Dermis microvascular lymphatic vessel endothelial cell (primary cell): ENCODE data around the gene CCP110. TPM values are rescaled to one million over a fixed set of nuclear protein-coding genes. Genes with fewer than 3 reads are reported as not detected.
A peak's percentile ranks its signal among the peaks of the same experiment; 100 is the strongest.

Experiments
- DNase-seq, 2 donors: peaks; one replicate each; pipeline versions ENCODE4 v3.0.0 to v3.0.0-alpha.2; 2010; ENCODE audit warnings: low read depth in 2 of 2
- total RNA-seq: library from RNA; depleted of rRNA; stranded (reverse); fragments of >200 nt; gene quantifications from 2 replicates; pipeline ENCODE4 v1.2.1, GENCODE V29; 2014

Gene CCP110
- total RNA-seq, 1 donor from 2014 or later = 7.3 TPM

DNA sequence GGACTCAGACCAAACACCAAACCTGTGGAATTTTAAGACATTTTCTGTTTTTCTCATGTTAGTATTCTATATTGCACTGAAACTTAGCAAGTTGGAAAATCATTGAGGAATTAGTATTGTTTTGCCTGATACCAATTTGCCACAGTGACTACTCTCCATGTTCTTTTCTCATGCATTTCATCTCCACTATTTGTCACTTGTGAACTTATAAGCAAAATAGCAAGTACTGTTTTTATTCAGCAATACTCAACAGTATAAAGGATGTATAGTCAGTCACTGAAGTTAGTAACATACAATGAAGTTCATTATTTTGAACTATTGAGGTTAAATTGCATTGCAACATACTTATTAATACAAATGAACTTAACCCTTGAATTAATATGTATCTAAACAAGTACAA lies 25.9 kb downstream of the CCP110 start:
- no peak for DNase-seq

DNA sequence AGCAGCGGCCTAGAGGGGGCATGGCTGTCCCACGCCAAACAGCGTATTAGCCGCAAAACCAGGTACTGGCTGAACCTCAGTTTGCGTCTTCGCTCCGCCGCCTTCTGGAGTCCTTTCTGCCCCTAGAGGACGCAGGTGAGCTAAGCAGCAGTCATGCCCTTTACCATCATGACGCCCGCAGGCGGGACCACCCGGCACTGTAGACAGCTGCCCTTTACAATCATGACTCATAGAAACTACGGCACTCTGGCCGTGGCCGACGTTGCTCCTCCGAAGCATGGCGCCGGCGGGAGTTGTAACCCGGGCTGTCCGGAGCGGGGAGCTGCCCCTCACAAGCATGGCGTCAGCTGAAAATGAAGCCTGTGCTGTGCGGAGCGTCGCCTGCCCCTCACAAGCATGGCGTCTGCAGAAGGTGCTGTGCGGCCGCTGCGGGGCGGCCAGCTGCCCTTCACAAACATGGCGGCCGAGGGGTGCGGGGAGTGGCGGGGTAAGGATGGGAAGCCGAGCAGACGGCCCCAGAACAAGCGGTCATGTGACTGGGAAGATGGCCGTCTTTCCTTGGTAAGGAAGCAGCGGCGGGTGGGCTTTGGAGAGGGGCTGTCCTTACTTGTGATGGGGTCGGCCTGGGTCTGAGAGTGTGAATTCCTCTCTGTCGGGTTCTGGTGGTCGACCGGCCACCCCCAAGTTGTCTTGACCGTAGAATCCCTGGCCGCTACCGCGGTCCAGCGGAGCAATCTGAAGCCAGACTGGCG lies 31.6 kb downstream of the CCP110 start, which contains the start of gene VPS35L:
Gene VPS35L, plus strand, starts transcription at position 518 of the 752 bp plus-strand sequence. Its CDS starts 27 bp downstream, at position 545.
- peak; percentile 98 to 100 for DNase-seq

DNA sequence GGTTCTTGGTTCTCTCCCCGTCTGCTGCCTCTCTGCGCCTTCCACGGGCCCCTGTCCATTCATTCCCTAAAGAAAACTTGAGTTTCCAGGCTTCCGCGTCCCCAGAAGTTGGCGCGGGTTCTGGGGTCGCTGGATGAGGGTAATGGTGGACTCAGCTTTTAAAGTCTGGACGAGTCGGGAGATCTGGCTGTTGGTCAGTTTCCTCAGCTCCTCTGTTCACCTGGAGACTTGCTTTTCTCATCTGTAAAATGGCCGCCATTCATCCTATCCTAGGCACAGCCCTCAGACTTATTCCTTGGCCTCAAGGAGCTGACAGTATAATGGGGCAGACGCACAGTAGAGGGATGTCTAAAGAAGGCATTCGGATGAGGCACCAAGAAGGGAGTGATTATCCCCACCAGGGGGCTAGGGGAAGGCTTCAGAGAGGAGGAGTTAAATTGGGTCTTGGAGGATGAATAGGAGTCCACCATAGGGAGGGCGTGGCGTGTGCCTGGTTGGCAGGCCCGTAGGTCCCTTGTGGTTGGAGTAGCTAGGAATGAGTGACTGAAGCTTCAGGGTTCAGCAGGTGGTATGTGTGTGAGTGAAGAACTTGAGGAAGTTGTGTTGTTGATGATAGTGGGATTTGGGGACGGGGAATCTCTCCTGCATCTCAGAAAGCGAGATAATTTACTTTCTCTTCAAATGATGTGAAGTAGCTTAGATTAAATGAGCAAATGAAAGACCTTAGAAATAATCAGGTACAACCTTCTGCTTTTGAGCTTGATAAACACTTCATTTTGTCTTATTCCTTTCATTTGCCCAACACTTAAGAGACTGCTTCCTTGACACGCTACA lies 32.4 kb downstream of the CCP110 start:
- peak in 1 of 2 donors; percentile 39 for DNase-seq

DNA sequence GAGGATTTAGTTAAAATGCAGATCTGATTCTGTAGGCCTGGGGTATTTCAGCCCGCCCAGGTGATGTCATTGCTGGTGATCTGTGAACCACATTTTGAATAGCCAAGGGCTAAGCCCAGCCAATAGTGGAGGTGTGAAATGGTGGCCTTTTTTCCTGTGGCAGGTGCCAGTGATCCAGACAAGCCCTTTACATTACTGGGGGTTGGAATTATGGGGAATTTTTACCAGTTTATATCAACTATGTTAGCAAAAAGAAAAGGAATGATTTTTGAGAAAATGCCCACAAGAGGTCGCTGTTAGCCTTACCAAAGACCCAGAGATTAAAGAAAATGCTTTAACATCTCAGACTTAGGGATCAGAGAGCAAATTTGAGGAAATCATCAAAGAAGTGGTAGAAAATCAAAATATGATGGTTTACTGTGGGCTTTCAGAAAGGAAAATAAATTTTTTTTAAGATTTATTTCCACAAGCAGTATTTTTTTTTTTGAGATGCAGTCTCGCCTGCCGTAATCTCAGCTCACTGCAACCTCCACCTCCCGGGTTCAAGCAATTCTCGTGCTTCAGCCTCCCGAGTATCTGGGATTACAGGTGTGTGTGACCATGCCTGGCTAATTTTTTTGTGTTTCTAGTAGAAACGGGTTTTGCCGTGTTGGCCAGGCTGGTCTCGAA lies 35.6 kb downstream of the CCP110 start:
- peak; percentile 51 to 71 for DNase-seq

DNA sequence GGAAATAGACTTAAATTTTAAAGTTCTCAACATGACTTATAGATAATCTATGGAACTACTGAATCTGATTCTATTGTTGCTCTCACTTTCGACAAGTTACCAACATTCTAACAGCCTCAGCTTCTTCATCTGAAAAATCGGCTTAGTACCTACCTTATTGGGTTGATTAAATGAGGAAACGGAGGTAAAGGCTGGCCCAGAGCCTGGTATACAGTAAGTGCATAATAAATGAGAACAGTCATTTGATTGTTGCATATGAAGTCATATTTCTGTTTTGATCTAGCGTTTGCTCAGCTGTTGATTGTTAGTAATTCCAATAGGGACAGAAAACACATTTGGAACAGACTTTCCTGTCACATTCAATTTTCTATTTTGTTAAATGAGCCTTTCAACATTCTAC lies 36.3 kb downstream of the CCP110 start:
- DNase-seq = no peak

DNA sequence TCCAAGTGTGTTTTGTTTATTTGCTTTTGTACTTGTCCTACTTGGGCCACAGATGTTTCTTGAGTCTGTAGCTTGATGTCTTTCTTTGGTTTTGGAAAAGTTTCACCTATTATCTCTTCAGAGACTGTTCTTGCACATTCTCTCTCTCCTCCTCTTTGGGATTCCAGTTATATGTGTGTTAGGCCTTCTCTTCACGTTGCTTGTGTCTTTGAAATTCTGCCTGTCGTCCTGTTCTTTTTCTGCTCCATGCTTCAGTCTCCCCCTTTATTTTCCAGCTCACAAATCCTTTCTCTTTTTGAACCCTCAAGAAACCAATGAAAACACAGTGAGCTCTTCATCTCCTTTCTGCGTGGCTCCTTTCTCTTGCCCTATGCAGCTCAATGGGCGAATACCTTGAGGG lies 39.6 kb downstream of the CCP110 start:
- DNase-seq = no peak

DNA sequence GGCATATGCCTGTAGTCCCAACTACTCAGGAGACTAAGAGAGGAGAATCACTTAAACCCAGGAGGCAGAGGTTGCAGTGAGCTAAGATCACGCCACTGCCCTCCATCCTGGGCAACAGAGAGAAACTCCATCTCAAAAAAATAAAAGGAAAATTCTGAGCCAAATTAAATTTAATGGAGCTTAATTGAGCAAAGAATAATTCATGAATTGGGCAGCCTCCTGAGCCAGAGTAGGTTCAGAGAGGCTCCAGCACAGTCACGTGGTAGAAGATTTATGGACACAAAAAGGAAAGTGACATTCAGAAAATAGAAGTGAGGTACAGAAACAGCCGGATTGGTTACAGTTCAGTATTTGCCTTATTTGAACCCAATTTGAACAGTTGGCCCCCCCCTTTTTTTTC lies 42.6 kb downstream of the CCP110 start:
- DNase-seq = no peak

DNA sequence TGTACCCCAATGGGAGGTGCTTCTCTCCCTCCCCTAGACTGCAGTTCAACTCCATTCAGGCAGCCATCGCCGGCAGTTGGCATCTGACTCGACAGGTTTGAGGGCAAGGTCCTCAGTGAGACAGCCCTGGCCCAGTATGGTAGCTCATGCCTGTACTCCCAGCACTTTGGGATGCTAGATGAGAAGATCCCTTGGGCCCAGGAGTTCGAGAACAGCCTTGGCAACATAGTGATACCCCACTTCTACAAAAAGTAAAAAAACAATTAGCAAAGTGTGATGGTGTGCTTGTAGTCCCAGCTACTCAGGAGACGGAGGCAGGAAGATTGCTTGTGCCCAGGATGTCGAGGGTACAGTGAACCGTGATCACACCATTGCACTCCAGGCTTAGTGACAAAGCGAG lies 43.8 kb downstream of the CCP110 start:
- no peak for DNase-seq

DNA sequence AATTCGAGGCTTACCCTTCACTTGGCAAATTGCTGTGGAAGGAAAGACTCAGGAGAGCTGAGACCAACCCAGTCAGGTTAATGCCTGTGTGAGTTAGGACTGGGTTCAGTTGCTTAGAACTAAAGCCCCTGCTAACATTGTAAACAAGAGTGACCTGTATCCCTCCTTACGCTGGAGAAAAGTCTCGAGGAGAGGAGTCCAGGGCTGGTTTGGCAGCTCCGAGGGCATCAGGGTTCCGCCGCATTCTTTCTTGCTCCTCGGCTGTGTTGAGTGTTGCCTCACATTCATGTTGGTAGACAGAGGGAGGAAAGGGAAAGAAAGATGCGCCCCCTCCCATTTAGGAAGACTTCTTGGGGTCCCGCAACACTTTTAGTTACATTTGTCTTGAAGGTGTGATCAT lies 50.3 kb downstream of the CCP110 start:
- DNase-seq = no peak

DNA sequence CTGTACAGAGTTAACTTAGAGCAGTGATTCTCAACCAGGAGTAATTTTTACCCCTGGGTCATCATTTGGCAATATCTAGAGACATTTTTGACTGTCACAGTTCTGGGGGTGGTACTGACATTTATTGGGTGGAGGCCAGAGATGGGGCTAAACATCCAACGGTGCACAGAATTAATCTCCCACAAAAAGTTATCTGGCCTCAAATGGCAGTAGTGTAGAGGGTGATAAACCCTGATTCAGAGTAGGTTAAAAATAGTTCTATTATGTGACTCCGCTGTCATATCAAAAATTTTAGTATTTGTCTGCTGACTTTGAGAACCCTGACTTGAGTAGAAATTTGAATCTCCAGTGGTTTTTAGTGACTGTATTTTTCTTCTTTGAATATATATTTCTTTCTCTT lies 50.9 kb downstream of the CCP110 start:
- DNase-seq = no peak

DNA sequence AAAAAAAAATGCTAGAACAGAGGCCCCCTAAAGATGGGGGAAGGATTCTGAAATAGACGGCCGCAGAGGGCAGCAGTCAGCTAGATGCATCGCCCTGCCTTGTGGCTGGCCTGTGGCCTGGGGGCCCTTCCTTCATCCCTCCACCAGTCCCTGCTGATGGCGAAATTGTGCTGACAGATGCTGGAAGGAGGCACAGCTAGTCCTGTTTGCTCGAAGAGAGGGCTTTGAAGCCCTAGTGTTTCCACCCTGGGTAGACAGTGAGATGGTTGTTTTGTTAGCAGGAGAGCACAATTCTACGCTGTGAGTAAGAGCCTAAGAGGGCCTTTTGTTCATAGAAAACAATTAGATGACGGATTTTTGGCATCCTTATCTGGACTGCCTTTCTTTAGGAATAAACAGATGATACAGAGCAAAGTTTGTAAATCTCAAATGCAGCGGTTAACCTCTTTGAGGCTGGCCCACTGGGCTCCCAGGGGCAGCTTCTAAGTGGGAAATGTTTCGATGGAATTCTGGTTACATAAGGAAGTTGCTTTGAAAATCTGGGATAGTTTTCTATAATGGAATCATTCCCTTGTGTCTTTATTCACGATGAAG lies 54.7 kb downstream of the CCP110 start:
- no peak for DNase-seq

DNA sequence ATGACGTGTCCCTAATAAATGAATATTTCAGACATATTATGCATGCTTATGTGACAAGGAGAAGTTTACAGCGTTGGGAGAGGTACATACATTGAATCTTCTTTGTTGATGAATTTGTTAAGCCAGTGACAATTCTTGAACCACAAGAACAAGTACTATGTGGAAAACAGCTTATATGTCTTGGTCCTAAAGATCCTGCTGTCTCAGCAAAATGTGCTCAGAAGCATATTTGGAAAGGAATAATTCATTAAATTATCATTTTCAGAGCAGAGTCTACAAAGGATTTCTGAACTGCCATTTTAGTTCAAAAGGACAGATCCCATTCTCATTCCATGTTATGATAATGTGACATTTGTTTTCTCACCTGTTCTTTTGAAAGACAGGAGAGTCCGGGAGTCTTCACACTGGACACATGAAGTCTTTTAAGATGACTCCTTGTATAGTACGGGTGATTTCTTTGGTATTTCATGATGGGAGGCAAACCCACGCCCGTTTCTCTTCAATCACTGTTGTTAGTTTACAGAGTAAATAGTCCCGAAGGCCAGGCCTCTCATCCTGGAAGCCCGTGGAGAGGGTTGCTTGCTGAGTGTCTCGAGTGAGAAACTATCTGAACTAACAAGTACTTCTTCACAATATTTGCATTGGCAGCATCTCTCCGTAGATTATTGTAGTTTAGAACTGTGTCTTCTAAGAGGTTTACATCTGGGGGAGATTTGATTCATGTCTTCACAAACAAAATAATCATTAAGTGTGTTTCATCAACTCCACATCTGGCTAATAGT lies 58.5 kb downstream of the CCP110 start:
- DNase-seq = no peak

DNA sequence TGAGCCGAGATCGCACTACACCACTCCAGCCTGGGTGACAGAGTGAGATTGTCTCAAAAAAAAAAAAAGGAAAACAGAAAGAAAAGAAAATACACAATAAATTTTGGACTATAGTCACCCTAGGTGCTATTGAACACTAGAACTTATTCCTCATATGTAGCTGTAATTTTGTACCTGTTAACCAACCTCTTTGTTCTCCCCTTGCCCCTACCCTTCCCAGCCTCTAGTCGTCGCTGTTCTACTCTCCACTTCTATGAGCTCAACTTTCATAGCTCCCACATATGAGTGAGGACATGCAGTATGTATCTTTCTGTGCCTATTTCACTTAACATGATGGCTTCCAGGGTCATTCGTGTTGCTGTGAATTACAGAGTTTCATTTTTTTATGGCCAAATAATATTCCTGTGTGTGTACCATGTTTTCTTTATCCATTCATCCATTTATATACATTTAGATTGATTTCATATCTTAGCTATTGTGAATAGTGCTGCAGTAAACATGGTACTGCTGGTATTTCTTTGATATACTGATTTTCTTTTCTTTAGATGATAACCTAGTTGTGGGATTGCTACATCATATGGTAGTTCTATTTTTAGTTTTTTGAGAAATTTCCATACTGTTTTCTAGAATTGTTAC lies 60.0 kb downstream of the CCP110 start:
- DNase-seq = peak; percentile 74 to 83

DNA sequence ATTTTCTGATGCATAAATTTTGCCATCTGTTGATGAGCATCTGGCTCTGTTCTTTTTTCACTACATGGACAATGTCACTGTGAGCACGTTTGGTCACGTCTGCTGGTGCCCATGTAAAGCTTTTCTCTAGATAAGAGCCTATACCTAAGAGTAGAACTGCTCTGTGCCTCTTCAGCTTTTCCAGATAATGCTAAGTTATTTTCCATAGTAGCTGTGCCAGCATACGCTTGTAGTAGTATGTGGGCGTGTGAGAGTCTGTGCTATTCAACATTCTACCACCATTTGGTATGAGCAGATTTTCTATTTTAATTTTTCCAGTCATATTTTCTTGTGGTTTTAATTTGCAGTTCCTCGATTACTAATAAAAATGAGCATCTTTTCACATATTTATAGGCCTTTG lies 64.9 kb downstream of the CCP110 start:
- peak; percentile 37 to 70 for DNase-seq

DNA sequence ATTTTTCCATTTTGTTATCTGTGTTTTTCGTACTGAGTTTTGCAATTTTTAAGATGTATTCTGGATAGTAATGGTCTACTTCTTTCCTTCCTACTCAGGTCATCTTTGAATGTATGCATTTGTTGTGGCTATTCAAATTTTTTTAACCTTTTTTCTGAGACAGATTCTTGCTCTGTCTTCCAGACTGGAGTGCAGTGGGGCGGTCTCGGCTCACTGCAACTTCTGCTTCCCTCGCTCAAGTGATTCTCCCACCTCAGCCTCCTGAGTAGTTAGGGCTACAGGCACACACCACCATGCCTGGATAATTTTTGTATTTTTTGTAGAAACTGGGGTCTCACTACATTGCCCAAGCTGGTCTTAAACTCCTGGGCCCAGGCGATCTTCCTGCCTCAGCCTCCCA lies 65.4 kb downstream of the CCP110 start:
- no peak for DNase-seq

DNA sequence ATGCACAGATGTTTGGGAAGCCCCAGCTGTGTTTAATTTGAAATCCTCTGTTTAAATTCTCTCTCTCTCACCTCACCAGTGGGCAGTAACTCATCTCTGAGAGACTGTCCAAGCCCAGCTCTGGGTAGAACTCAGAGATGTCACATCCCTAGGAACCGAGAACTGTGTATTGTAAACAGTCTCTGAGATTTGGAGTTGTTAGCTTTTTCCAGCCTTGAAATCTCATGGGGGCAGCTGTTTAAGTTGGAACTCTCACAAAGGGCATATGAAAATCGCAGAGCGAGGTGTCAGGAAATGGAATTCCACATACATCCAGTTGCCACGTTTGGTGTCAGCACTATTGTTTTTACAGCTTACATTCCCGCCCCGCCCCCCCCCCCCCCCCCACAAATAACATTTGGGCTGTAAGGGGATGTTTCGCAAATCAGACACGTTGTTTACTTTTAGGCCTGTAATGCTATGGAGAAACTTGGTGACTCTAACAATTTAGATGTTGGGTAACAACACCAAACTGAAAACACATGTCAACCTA lies 66.1 kb downstream of the CCP110 start:
- DNase-seq = peak; percentile 99 to 100

DNA sequence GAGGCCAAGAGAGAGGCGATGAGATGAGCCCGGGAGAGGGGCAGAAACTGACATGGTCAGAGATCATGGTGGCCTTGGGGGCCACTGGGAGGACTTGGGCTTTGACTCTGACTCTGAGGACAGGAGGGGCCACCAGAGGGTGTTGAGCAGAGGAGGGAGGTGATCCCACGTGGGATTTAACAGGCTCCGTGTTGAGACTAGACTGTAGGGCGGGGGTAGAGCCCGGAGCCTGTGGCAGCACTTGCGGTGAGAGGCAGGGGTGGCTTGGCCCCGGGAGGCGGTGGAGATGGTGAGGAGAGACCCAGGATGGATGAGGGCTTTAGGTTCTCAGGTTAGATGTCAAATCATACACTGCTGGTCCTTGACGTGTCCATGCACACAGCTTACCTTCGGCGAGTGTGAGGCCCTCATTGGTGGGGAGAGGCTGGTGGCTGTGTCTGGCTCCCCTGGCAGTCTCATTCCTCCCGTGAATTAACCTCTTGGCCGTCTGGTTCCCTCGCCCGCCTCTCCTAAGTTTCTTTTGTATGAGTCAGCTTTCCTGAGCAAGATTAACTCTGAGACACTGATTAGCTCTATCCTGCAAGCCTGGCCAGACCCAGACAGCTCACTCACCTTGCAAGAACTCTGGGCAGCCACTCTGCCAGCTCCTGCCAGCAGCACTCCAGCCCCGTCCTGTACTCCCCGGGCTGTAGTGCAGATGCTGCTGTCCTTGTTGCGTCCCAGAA lies 71.5 kb downstream of the CCP110 start:
- DNase-seq = peak in 1 of 2 donors; percentile 86

DNA sequence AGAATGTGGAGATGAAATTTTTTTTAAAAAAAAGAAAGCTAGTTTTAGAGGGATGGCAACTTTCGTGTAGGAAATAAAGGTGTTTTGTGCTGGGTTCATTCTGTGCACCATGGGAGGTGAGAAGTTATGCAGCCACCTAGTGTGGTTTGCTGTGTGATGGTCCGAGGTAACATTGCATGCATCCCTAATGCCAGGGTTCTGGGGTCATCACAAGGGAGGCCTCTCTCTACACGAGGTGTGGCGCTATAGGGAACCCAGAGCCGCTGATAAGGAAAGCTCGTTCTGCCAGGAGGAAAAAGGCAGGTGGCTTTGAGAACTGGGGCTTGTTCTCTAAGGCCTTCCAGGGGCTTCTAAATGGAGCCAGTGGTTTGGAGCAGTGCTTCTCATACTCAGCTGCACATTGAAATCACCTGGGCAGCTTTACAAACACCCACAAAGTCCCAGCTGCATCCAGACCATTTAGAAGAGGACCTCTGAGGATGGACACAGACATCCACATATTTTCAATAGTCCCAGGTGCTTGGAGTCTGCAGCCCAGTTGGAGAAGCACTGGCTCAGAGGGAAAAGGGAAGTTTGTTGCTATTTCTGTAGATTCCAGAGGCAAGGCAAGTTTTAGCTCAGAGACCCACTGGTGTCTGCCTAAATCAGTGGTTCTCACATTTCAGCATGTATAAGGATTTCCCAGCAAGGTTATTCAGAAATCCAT lies 75.2 kb downstream of the CCP110 start:
- DNase-seq = no peak
